A549 (cell line): ENCODE measurements around the gene MPPED1. TPM values are rescaled to one million over a fixed set of nuclear protein-coding genes. Genes with fewer than 3 reads are reported as not detected.

Experiments
- ATAC-seq, 2 experiments: fragments of 200-7000 bp in 1 of 2; fragments of >200 bp in 1 of 2; cut with Nextera tagmentation in 1 of 2; cut with Tn5 transposase in 1 of 2; 3 replicates each; pipeline versions ENCODE4 v1.8.0 to v1.9.1; 2018 to 2020; ENCODE audit warnings: mild to moderate bottlenecking in 1 of 2, moderate library complexity in 1 of 2
- CTCF ChIA-PET: fragments of 300-600 bp; sonication (Branson Sonifier 250); formaldehyde crosslinking; extraction: SDS; loops from one replicate; lab custom pipeline; 2021; ENCODE audit warnings: antibody characterized with exemption, inconsistent platforms; lab: Yijun Ruan, JAX
- POLR2A ChIA-PET: fragments of 350-600 bp; formaldehyde crosslinking; extraction: SDS; loops from one replicate; lab custom pipeline; 2021; ENCODE audit warnings: antibody characterized with exemption, inconsistent platforms; lab: Yijun Ruan, JAX
- DNase-seq, 2 experiments: peaks; one replicate each; pipeline versions ENCODE4 v3.0.0 to v3.0.0-alpha.2; 2011 to 2016; ENCODE audit warnings: low read depth in 1 of 2, low spot score in 1 of 2
- FAIRE-seq: peaks from 2 replicates; lab custom pipeline; 2011; peaks lifted over from hg19 to GRCh38; lab: Jason Lieb, UNC
- H3K27ac ChIP-seq, 2 experiments: fragments of >200 bp; sonication (Bioruptor Twin); formaldehyde crosslinking; 3 replicates each; pipeline ENCODE4 v1.5.1; 2016 to 2017
- H3K4me1 ChIP-seq: fragments of >200 bp; sonication (Bioruptor Twin); formaldehyde crosslinking; 3 replicates; pipeline ENCODE4 v1.6.1; 2016
- H3K4me2 ChIP-seq: fragments of >200 bp; sonication (Bioruptor Twin); formaldehyde crosslinking; 3 replicates; pipeline ENCODE4 v1.6.1; 2016
- H3K4me3 ChIP-seq: fragments of >200 bp; sonication (Bioruptor Twin); formaldehyde crosslinking; 3 replicates; pipeline ENCODE4 v1.5.1; 2016
- H3K9me3 ChIP-seq: fragments of >200 bp; sonication (Bioruptor Twin); formaldehyde crosslinking; 3 replicates; pipeline ENCODE4 v1.6.1; 2016
- BCL3 ChIP-seq: fragments of >200 bp; sonication (Bioruptor Twin); formaldehyde crosslinking; IDR thresholded peaks from 3 replicates; pipeline ENCODE4 v1.6.1; 2016
- CHD4 ChIP-seq: fragments of 200-600 bp; sonication (generic); IDR thresholded peaks from 2 replicates; pipeline ENCODE4 v1.6.1; 2016; ENCODE audit warnings: antibody characterized with exemption, mild to moderate bottlenecking, borderline replicate concordance
- HOXA7 ChIP-seq: fragments of 250-450 bp; sonication (Bioruptor Pico); IDR thresholded peaks from 2 replicates; pipeline ENCODE4 v1.5.0; 2020; ENCODE audit warnings: mild to moderate bottlenecking, moderate library complexity
- HOXB13 ChIP-seq: fragments of 250-450 bp; sonication (Bioruptor Pico); IDR thresholded peaks from 2 replicates; pipeline ENCODE4 v1.5.0; 2020; ENCODE audit warnings: low read depth, mild to moderate bottlenecking, moderate library complexity
- JUN ChIP-seq, 2 experiments: fragments of >200 bp; sonication (Bioruptor Twin); formaldehyde crosslinking; IDR thresholded peaks; 2 replicates in 1 of 2; 3 replicates in 1 of 2; pipeline ENCODE4 v1.6.1; 2016 to 2017
- JUNB ChIP-seq: fragments of >200 bp; sonication (Bioruptor Twin); formaldehyde crosslinking; IDR thresholded peaks from 2 replicates; pipeline ENCODE4 v1.6.1; 2016
- KDM1A ChIP-seq: fragments of 200-600 bp; sonication (generic); IDR thresholded peaks from 2 replicates; pipeline ENCODE4 v1.6.1; 2016; ENCODE audit warnings: low read depth, mild to moderate bottlenecking
- MAFK ChIP-seq: fragments of 450-650 bp; IDR thresholded peaks from 2 replicates; pipeline ENCODE4 v1.6.1; 2014; ENCODE audit not compliant: partially characterized antibody
- MAX ChIP-seq: IDR thresholded peaks from 2 replicates; pipeline ENCODE4 v1.6.1; 2012
- MYC ChIP-seq: IDR thresholded peaks from 2 replicates; pipeline ENCODE4 v1.6.1; 2012; ENCODE audit warnings: mild to moderate bottlenecking, inconsistent platforms, low read length, improper control_type of control experiment, borderline replicate concordance
- NR3C1 ChIP-seq: fragments of >200 bp; sonication (Bioruptor Twin); formaldehyde crosslinking; IDR thresholded peaks from 3 replicates; pipeline ENCODE4 v1.6.1; 2017
- POLR2A ChIP-seq: IDR thresholded peaks from 2 replicates; pipeline ENCODE4 v1.6.1; 2012; ENCODE audit warnings: mild to moderate bottlenecking, low read length
- RCOR1 ChIP-seq: fragments of 150-350 bp; IDR thresholded peaks from 2 replicates; pipeline ENCODE4 v1.6.1; 2014; ENCODE audit warnings: antibody characterized with exemption, low read length, low read depth
- REST ChIP-seq: fragments of 200-600 bp; sonication (generic); IDR thresholded peaks from 2 replicates; pipeline ENCODE4 v1.6.1; 2016; ENCODE audit warnings: antibody characterized with exemption, mild to moderate bottlenecking, moderate library complexity
- ZC3H11A ChIP-seq: fragments of 450-650 bp; IDR thresholded peaks from 2 replicates; pipeline ENCODE4 v1.6.1; 2014; ENCODE audit warnings: antibody characterized with exemption, mild to moderate bottlenecking
- ZSCAN20 ChIP-seq: fragments of 250-450 bp; sonication (Bioruptor Pico); IDR thresholded peaks from 2 replicates; pipeline ENCODE4 v1.8.0; 2022; ENCODE audit warnings: mild to moderate bottlenecking, moderate library complexity
- WGBS: methylation state at CpG from one replicate; pipeline ENCODE4 v1.1.6; 2017; ENCODE audit errors: missing lambda C conversion rate; 5-methylcytosine and 5-hydroxymethylcytosine counted together
- polyA plus RNA-seq, 4 experiments: library from polyadenylated mRNA; depleted of rRNA in 3 of 4; stranded (reverse); fragments of >200 nt; fragmentation: RNase III in 1 of 4; extraction: RNeasy Plus Mini Kit Qiagen cat#74134 plus additional on column Dnase treatment in 1 of 4; gene quantifications; 2 replicates in 3 of 4; 3 replicates in 1 of 4; pipeline ENCODE4 v1.2.3, GENCODE V29; 2011 to 2017
- TF ChIP-seq, protein P1 (sequence below): IDR thresholded peaks from 2 replicates; pipeline ENCODE4 v1.6.1; 2012
- TF ChIP-seq, protein P2 (sequence below): fragments of 250-450 bp; sonication (Bioruptor Pico); IDR thresholded peaks from 2 replicates; pipeline ENCODE4 v1.5.0; 2020; ENCODE audit warnings: low read depth, mild to moderate bottlenecking, moderate library complexity

Gene MPPED1
- polyA plus RNA-seq, 2 of the 4 experiments (the other 2 are of a cell fraction), result not detected

GRCh38 chr22:43515902-43516301, 104.1 kb downstream of the MPPED1 start (continued):
- TF ChIP-seq REST (no peak), POLR2A (no peak)

GRCh38 chr22:43516386-43516785, 104.6 kb downstream of the MPPED1 start:
- no peak for ATAC-seq
- 83% methylated on average over 7 of the region's 14 CpGs for WGBS
- Histone ChIP-seq H3K9me3 (no peaks in the 10 kb centered on the region), H3K27ac (no peak overlapping the region), H3K4me3 (no peak overlapping the region), H3K4me2 (no peak overlapping the region), H3K4me1 (0 out of 3 replicates have a peak, but pooled peaks cover under 1% of the 10 kb centered on the region)
- ChIA-PET POLR2A (no interaction called here), CTCF (no interaction called here)
- FAIRE-seq, result no peak
- TF ChIP-seq KDM1A, result no peak
- TF ChIP-seq MAFK, result no peak
- TF ChIP-seq HOXB13, result no peak
- TF ChIP-seq HOXA7, result no peak
- TF ChIP-seq BCL3, result no peak
- no peak for TF ChIP-seq MYC
- TF ChIP-seq, protein P1, sequence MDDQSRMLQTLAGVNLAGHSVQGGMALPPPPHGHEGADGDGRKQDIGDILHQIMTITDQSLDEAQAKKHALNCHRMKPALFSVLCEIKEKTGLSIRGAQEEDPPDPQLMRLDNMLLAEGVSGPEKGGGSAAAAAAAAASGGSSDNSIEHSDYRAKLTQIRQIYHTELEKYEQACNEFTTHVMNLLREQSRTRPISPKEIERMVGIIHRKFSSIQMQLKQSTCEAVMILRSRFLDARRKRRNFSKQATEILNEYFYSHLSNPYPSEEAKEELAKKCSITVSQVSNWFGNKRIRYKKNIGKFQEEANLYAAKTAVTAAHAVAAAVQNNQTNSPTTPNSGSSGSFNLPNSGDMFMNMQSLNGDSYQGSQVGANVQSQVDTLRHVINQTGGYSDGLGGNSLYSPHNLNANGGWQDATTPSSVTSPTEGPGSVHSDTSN, result no peak
- TF ChIP-seq JUN (IDR thresholded peaks at IDR 0.05), result no peak
- TF ChIP-seq, protein P2, sequence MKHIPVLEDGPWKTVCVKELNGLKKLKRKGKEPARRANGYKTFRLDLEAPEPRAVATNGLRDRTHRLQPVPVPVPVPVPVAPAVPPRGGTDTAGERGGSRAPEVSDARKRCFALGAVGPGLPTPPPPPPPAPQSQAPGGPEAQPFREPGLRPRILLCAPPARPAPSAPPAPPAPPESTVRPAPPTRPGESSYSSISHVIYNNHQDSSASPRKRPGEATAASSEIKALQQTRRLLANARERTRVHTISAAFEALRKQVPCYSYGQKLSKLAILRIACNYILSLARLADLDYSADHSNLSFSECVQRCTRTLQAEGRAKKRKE, result no peak
- no peak for TF ChIP-seq REST
- TF ChIP-seq NR3C1, result no peak
- no peak for TF ChIP-seq CHD4
- TF ChIP-seq RCOR1, result no peak
- no peak for TF ChIP-seq POLR2A
- no peak for TF ChIP-seq JUNB
- no peak for TF ChIP-seq ZSCAN20
- no peak for TF ChIP-seq ZC3H11A
- no peak for TF ChIP-seq MAX
- no peak for DNase-seq
